Lower leg skin (tissue), 4 donors: ENCODE data around the gene ADAM33. TPM values are rescaled to one million over a fixed set of nuclear protein-coding genes. Genes with fewer than 3 reads are reported as not detected.

Experiments
- DNase-seq, 2 donors: peaks; one replicate each; pipeline ENCODE4 v3.0.0-alpha.2; 2019; ENCODE audit warnings: low spot score in 2 of 2
- H3K4me3 ChIP-seq: fragments of 200-600 bp; sonication (generic); 2 replicates; pipeline ENCODE4 v1.5.1; 2017; ENCODE audit warnings: mild to moderate bottlenecking, low read depth; ENCODE audit not compliant: poor library complexity, severe bottlenecking
- POLR2A ChIP-seq, 2 donors: fragments of 450-650 bp; IDR thresholded peaks; one replicate each; pipeline ENCODE4 v1.6.1; 2016 to 2017; ENCODE audit warnings: antibody characterized with exemption in 2 of 2, mild to moderate bottlenecking in 1 of 2, moderate library complexity in 1 of 2
- WGBS, 2 donors: methylation state at CpG; one replicate each; pipeline ENCODE4 v1.1.5; 2018; 5-methylcytosine and 5-hydroxymethylcytosine counted together
- intact Hi-C: fragments of 100-400 bp; cut with DNase I; formaldehyde crosslinking; loops from one replicate; pipeline ENCODE4 v1.15.0; 2023; ENCODE audit warnings: low total_unique reads
- total RNA-seq, 4 donors: library from RNA; depleted of rRNA; stranded (reverse); fragments of >200 nt; gene quantifications; one replicate each; pipeline ENCODE4 v1.1.0, GENCODE V29; 2016
- TF ChIP-seq, protein P1 (sequence below), 3 donors: fragments of 450-650 bp; IDR thresholded peaks; one replicate each; pipeline ENCODE4 v1.5.1; 2016; ENCODE audit warnings: antibody characterized with exemption in 3 of 3, mild to moderate bottlenecking in 3 of 3, moderate library complexity in 2 of 3

The ADAM33 gene
- total RNA-seq, 4 donors from 2014 or later: 8.0 to 13.7 (median 11.1) TPM

DNA sequence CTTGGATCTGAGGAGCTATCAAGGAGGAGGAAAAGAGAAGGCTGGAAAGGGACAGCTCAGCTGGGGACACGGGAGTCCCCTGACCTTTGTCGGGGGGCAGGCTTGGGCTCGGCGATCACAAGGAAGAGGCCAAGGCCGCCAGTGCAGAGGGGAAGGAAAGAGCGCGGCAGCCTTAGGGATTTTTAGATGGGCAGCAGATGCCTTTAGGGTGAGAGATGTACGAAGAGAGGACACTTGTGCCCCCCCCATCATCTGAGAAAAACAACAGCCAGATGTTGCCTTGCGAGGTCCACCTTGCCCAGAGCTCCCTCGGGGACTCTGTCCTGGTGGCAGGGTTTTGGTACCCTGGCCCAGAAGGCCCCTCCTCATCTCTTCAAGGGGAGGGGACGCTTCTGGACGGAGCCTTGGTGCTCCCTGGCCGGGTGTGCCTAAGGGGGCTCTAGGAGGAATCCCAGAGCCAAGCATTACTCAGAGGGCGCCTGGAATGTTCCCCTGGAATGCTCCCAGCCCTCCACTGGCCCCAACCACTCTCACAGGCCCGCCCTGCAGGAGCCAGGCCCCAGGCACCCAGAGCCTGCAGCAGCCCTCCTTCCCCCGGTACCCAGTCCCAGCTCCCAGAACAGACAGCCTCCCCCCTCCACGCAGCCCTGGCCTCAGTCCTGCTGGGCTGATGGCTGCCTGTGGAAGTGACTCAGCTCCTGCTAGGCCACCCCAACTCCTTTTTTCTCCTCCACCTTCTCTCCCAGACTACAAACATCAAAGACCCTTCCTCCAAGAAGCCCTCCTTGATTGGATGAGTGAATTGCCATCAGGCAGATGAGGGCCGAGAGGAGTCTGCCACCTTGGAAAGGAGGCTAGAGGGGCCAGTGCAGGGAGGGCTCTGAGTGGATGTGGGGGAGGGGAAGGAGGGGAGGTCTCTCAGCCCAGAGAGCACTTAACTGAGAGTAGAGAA, 1.8 kb downstream of the ADAM33 start:
- peak; percentile 41 to 93 for DNase-seq
- no peak for TF ChIP-seq POLR2A (IDR thresholded peaks at IDR 0.05)
- TF ChIP-seq, protein P1, sequence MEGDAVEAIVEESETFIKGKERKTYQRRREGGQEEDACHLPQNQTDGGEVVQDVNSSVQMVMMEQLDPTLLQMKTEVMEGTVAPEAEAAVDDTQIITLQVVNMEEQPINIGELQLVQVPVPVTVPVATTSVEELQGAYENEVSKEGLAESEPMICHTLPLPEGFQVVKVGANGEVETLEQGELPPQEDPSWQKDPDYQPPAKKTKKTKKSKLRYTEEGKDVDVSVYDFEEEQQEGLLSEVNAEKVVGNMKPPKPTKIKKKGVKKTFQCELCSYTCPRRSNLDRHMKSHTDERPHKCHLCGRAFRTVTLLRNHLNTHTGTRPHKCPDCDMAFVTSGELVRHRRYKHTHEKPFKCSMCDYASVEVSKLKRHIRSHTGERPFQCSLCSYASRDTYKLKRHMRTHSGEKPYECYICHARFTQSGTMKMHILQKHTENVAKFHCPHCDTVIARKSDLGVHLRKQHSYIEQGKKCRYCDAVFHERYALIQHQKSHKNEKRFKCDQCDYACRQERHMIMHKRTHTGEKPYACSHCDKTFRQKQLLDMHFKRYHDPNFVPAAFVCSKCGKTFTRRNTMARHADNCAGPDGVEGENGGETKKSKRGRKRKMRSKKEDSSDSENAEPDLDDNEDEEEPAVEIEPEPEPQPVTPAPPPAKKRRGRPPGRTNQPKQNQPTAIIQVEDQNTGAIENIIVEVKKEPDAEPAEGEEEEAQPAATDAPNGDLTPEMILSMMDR (IDR thresholded peaks at IDR 0.05): no peak
- no peak overlapping the region for H3K4me3 ChIP-seq
- intact Hi-C loops: loop anchor here (10.0 kb wide), 1 partner anchor 405 kb away; no protein-coding TSS in a partner anchor
- WGBS, 2 donors: 50 to 63% methylated on average over 18 of the region's 18 CpGs

DNA sequence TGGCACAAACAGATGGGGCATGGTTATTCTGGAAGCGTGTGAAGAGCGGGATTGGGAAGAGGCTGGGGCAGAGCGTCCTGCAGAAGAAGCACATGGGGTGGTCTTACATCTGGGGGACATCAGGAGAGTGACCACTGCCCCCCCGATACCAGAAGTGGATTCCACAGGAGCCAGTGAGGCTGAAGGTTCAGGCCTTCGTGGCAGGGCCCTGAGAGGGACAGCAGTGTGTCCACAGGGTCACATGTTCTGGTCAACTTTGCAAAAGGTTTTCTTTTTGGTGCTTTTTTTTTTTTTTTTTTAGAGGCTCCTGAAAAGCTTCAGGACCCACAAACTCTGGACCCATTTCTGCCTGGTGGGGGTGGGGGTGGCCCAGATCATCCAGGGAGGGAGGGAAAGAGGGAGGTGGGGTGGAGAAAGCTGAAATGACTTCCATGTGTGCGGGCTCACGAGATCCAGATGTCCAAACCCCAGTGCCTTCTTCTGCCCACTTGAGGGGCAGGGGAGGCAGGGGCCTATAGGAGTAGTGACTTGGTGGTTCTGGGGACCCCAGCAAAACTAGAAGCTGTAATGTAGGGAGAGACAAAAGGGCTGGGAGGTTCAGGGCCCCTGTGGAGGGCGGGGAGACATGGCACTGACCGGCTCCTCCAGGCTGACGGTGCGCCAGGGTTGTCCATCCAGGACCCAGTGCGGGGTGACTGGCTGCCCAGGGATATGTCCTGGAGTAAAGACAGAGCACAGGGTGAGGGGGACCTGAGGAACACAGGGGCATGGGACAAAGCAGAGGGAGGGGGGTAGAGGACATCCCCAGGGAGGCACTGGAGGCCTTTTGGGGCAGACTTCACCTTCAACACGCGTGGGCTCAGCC, 2.7 kb downstream of the ADAM33 start:
- no peak for TF ChIP-seq POLR2A (IDR thresholded peaks at IDR 0.05)
- TF ChIP-seq, protein P1 (IDR thresholded peaks at IDR 0.05): no peak
- WGBS, 2 donors: 55 to 59% methylated on average over 14 of the region's 14 CpGs
- intact Hi-C loops: loop anchor here (10.0 kb wide), 1 partner anchor 406 kb away; no protein-coding TSS in a partner anchor
- no peak overlapping the region for H3K4me3 ChIP-seq
- no peak for DNase-seq

DNA sequence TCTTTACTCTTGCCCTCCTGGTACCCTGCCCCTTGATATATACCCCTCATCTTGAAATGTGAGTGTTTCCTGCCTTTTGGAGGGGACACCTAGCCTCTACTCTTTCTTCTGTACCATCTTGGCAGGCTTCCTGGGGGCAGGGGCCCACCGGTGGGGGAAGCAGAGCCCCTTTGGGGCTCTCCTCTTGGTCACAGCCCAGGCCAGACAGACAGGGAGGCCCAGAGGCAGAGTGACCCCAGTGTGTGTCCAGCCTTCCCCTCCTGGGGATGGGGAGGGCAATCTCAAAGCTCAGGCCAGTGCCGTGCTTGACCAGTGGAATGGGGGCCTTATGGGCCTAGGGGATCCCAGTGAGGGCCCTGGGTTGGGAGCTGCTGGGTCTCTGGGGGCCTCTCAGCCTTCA, 3.6 kb downstream of the ADAM33 start:
- intact Hi-C loops: loop anchor here (10.0 kb wide), 1 partner anchor 407 kb away; no protein-coding TSS in a partner anchor
- no peak for DNase-seq
- no peak overlapping the region for H3K4me3 ChIP-seq
- TF ChIP-seq POLR2A (IDR thresholded peaks at IDR 0.05): no peak
- TF ChIP-seq, protein P1 (IDR thresholded peaks at IDR 0.05): no peak
- 50 to 56% methylated on average over 2 of the region's 2 CpGs for WGBS, 2 donors

DNA sequence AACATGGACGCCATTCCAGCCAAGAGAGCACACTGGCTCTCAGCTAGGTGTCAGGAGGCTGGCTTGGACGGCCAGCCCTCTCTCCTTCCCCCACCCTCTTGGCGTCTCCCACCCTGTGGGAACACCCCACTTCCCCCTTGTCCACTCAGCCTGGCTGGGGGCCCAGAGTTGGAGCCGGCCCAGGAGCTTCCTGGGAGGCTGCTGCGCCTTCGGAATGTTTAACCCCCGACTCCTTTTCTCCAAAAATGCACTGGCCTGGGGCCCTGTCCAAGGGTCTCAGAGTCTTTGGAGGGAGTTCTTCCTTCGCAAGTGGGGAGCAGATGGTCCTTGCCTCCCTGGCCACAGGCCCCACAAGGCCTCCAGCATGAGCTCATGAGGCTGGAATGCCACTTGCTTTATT, 4.1 kb downstream of the ADAM33 start:
- H3K4me3 ChIP-seq: no peak overlapping the region
- TF ChIP-seq, protein P1 (IDR thresholded peaks at IDR 0.05): no peak
- TF ChIP-seq POLR2A (IDR thresholded peaks at IDR 0.05): no peak
- intact Hi-C loops: loop anchor here (2.0 to 10.0 kb wide), 2 partner anchors 33 to 407 kb away; no protein-coding TSS in a partner anchor
- DNase-seq: no peak
- WGBS, 2 donors: 56 to 67% methylated on average over 8 of the region's 8 CpGs

DNA sequence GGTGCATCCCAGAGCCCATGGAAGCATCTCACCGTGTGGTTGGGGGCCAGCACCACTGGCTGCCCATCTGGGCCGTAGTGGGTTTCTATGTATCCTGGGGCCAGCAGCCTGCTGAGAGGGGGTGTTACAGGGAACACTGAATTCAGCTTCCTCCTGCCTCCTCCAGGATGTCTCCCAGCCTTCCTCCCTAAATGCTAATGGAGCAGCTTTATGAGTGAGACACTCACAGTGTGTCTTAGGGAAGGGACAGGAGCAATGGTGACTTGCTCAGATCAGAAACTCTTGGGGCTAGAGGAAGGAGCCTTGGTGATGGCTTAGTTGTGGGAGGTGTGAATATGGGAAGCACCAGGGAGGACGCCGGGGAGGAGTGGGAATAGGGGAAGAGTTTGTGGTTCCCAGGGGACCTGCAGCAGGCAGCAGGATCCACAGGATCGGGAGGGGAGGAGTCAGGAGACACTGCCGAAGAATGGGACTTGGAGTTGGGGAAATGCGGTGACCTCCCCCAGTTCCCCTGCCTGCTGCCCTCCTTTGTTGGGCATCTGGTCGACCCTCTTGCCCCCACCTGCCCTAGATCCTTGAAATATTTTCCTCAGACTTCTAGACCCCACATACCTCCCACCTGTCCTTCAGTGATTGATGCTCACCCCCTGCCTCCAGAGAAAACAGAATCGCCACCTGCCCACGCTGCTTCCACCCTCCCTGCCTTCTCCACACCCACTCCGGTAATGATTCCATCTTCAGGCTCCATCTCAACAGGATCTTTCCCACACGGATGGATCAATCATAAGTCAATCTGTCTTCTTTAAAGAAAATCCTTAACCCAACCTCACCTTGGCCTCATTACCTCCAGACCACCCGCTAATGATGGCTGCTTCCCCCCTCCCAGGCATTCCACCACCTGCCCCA, 6.6 kb downstream of the ADAM33 start:
- DNase-seq: no peak
- WGBS, 2 donors: 36 to 55% methylated on average over 13 of the region's 13 CpGs
- no peak overlapping the region for H3K4me3 ChIP-seq
- no peak for TF ChIP-seq POLR2A (IDR thresholded peaks at IDR 0.05)
- TF ChIP-seq, protein P1 (IDR thresholded peaks at IDR 0.05): no peak
- intact Hi-C loops: loop anchor here (10.0 kb wide), 1 partner anchor 410 kb away; no protein-coding TSS in a partner anchor
